Endothelial cell of umbilical vein (primary cell): Measurements from ENCODE around the gene F2. TPM values are rescaled to one million over a fixed set of nuclear protein-coding genes. Genes with fewer than 3 reads are reported as not detected.
"Not testable (repeated sequence)": the region's sequence is repeated elsewhere in the genome, so short reads cannot be mapped to it uniquely, and the experiment has no call there.

Source experiments
- BruUV-seq: library from RNA; stranded (reverse); fragments of 400-500 nt; replicated peaks from 2 replicates; lab custom pipeline; 2021; lab: Mats Ljungman, UMichigan
- CTCF ChIA-PET: fragments of 300-600, 350-600 bp; sonication (Branson Sonifier 250); formaldehyde crosslinking; loops from one replicate; lab custom pipeline; 2021; ENCODE audit warnings: antibody characterized with exemption, inconsistent platforms; lab: Charles Lee
- POLR2A ChIA-PET: fragments of 300-600, 350-600 bp; sonication (Branson Sonifier 250); formaldehyde crosslinking; loops from one replicate; lab custom pipeline; 2021; ENCODE audit warnings: antibody characterized with exemption, inconsistent platforms; lab: Charles Lee
- DNase-seq: peaks from one replicate; pipeline ENCODE4 v3.0.0-alpha.2; 2011; ENCODE audit warnings: low read depth, low spot score
- FAIRE-seq: peaks from 2 replicates; lab custom pipeline; 2011; peaks lifted over from hg19 to GRCh38; lab: Jason Lieb, UNC
- H2AFZ ChIP-seq: 2 replicates; pipeline ENCODE4 v1.6.0; 2012; ENCODE audit warnings: low read depth, low read length, control low read depth, inconsistent platforms
- H3K27ac ChIP-seq: 2 replicates; pipeline ENCODE4 v1.5.1; 2011; ENCODE audit warnings: low read depth, mild to moderate bottlenecking, control low read depth, low read length, moderate library complexity; ENCODE audit not compliant: insufficient read depth
- H3K27me3 ChIP-seq, 2 experiments: 2 replicates each; pipeline versions ENCODE4 v1.6.0 to v1.6.1; 2011; ENCODE audit warnings: low read length in 2 of 2, mixed read lengths in 1 of 2; ENCODE audit not compliant: control insufficient read depth in 2 of 2, insufficient read depth in 2 of 2
- H3K36me3 ChIP-seq, 2 experiments: 2 replicates in 1 of 2; 3 replicates in 1 of 2; pipeline ENCODE4 v1.5.1; 2011; ENCODE audit warnings: low read length in 2 of 2, mild to moderate bottlenecking in 1 of 2, moderate library complexity in 1 of 2; ENCODE audit not compliant: control insufficient read depth in 2 of 2, insufficient read depth in 2 of 2; ENCODE audit errors: extremely low read depth in 1 of 2
- H3K4me1 ChIP-seq: 3 replicates; pipeline ENCODE4 v1.5.1; 2011; ENCODE audit warnings: mild to moderate bottlenecking, low read length; ENCODE audit not compliant: control insufficient read depth, insufficient read depth; ENCODE audit errors: extremely low read depth
- H3K4me2 ChIP-seq: 2 replicates; pipeline ENCODE4 v1.6.1; 2011; ENCODE audit warnings: low read length, control low read depth, mixed read lengths; ENCODE audit not compliant: insufficient read depth
- H3K4me3 ChIP-seq, 3 experiments: fragments of 200-600 bp in 1 of 3; sonication (generic), shearing (Covaris generic) in 1 of 3; replicated peaks in 1 of 3; 2 replicates each; pipeline ENCODE4 v1.5.1; 2011 to 2016; ENCODE audit warnings: control low read depth in 3 of 3, low read length in 3 of 3, mild to moderate bottlenecking in 2 of 3, inconsistent platforms in 1 of 3, low read depth in 1 of 3, moderate library complexity in 1 of 3; ENCODE audit not compliant: insufficient read depth in 1 of 3
- H3K79me2 ChIP-seq: 2 replicates; pipeline ENCODE4 v1.6.0; 2012; ENCODE audit warnings: low read length, inconsistent platforms; ENCODE audit not compliant: control insufficient read depth, insufficient read depth
- H3K9ac ChIP-seq: replicated peaks from 2 replicates; pipeline ENCODE3; 2011; ENCODE audit warnings: low read length, control low read depth; ENCODE audit not compliant: insufficient read depth; ENCODE audit errors: extremely low read depth
- H3K9me1 ChIP-seq: replicated peaks from 3 replicates; pipeline ENCODE4 v1.6.0; 2011; ENCODE audit warnings: mild to moderate bottlenecking, low read length; ENCODE audit not compliant: control insufficient read depth, insufficient read depth; ENCODE audit errors: extremely low read depth
- H3K9me3 ChIP-seq: replicated peaks from 2 replicates; pipeline ENCODE4 v1.5.1; 2012; ENCODE audit warnings: low read length, inconsistent platforms; ENCODE audit not compliant: control insufficient read depth, insufficient read depth
- H4K20me1 ChIP-seq: replicated peaks from 2 replicates; pipeline ENCODE3; 2011; ENCODE audit warnings: mild to moderate bottlenecking, low read length; ENCODE audit not compliant: control insufficient read depth, insufficient read depth; ENCODE audit errors: extremely low read depth
- CTCF ChIP-seq, 2 donors: IDR thresholded peaks; 1 replicate in 1 of 2; 2 replicates in 1 of 2; pipeline ENCODE4 v1.5.1; 2011; ENCODE audit warnings: low read length in 2 of 2, mild to moderate bottlenecking in 2 of 2, moderate library complexity in 2 of 2, control low read depth in 1 of 2, inconsistent platforms in 1 of 2, low read depth in 1 of 2; ENCODE audit not compliant: insufficient read depth in 1 of 2; ENCODE audit errors: extremely low read depth in 1 of 2
- EZH2 ChIP-seq: IDR thresholded peaks from 2 replicates; pipeline ENCODE4 v1.6.1; 2012; ENCODE audit warnings: borderline replicate concordance, low read depth, mild to moderate bottlenecking, moderate library complexity, low read length, inconsistent platforms; ENCODE audit not compliant: severe bottlenecking
- GATA2 ChIP-seq: IDR thresholded peaks from 2 replicates; pipeline ENCODE4 v1.7.0; 2011; ENCODE audit warnings: low read depth, mild to moderate bottlenecking, moderate library complexity, mixed read lengths, low read length; ENCODE audit not compliant: insufficient read length, insufficient read depth
- JUN ChIP-seq: IDR thresholded peaks from 2 replicates; pipeline ENCODE4 v1.6.1; 2011; ENCODE audit warnings: borderline replicate concordance, low read depth; ENCODE audit not compliant: insufficient read length, insufficient read depth
- MAX ChIP-seq: IDR thresholded peaks from 2 replicates; pipeline ENCODE4 v1.6.1; 2011; ENCODE audit not compliant: insufficient read depth, insufficient read length
- MYC ChIP-seq: IDR thresholded peaks from one replicate; pipeline ENCODE4 v1.6.1; 2011; ENCODE audit warnings: mild to moderate bottlenecking, low read depth, low read length
- POLR2A ChIP-seq: IDR thresholded peaks from 2 replicates; pipeline ENCODE4 v1.6.1; 2012; ENCODE audit warnings: low read depth, mild to moderate bottlenecking, control low read depth, low read length
- POLR2AphosphoS5 ChIP-seq: IDR thresholded peaks from 2 replicates; pipeline ENCODE4 v1.6.1; 2012; ENCODE audit warnings: low read depth, mild to moderate bottlenecking, control low read depth, low read length, moderate library complexity; ENCODE audit not compliant: insufficient read depth
- dilution Hi-C: fragments of 300-500 bp; cut with MboI; formaldehyde crosslinking; loops from one replicate; pipeline ENCODE4 v1.15.0; 2019; ENCODE audit warnings: low sequenced_read_pairs; ENCODE audit not compliant: extremely low pct_ligation_motif_present
- intact Hi-C: fragments of 100-400 bp; cut with micrococcal nuclease; formaldehyde crosslinking; loops from one replicate; pipeline ENCODE4 v1.10.0; 2022
- polyA plus RNA-seq, 4 experiments: library from polyadenylated mRNA; depleted of rRNA in 3 of 4; stranded (reverse) in 3 of 4; unstranded in 1 of 4; fragments of >200 nt; gene quantifications; 2 replicates each; pipeline versions ENCODE4 v1.2.1 to v1.2.3, GENCODE V29; 2011 to 2012; ENCODE audit warnings: missing spikeins in 1 of 4
- total RNA-seq: library from RNA; stranded (reverse); gene quantifications from 2 replicates; pipeline ENCODE4 v1.2.3, GENCODE V29; 2021

F2 gene
- total and polyA plus RNA-seq, 2 donors (not counting 3 experiments of a cell fraction or from before 2014, with no cell fraction given), result 0.04 TPM; not detected in 1

GRCh38 chr11:46705070-46705688 is 13.8 kb upstream of the F2 start:
- no peaks in the 10 kb centered on the region for H3K27me3 ChIP-seq

GRCh38 chr11:46706886-46707285 is 12.1 kb upstream of the F2 start:
- FAIRE-seq (no peak), DNase-seq (no peak)
- ChIA-PET POLR2A (no interaction called here), CTCF (interaction anchor here (1.2 kb wide), 1 partner anchor 14 kb away, joined by 3 read pairs; no protein-coding TSS in a partner anchor)
- Histone ChIP-seq H4K20me1 (no peaks in the 10 kb centered on the region), H3K27me3 (no peaks in the 10 kb centered on the region), H3K4me2 (no peak overlapping the region), H3K9me3 (no peaks in the 10 kb centered on the region), H3K9ac (no peak overlapping the region), H3K79me2 (peaks cover 12% of the 10 kb centered on the region), H3K36me3 (peaks cover 7 to 36% of the 10 kb centered on the region in 2 experiments), H3K4me3 (no peak overlapping the region), H2AFZ (no peak overlapping the region), H3K27ac (no peak overlapping the region), H3K4me1 (peaks cover under 1% of the 10 kb centered on the region), H3K9me1 (no peaks in the 10 kb centered on the region)
- intact Hi-C loops (no loop called here), dilution Hi-C loops (no loop called here)
- TF ChIP-seq CTCF (IDR thresholded peaks at IDR 0.05; ENCODE audit: extremely low read depth in 1 of 2, insufficient read depth in 1 of 2, low read depth in 1 of 2, low read length in 2 of 2), result no peak
- BruUV-seq, result no TSS peak

More at GRCh38 chr11:46705070-46705688, 13.8 kb upstream of the F2 start:
- no peak overlapping the region for H3K9ac ChIP-seq
- no peak for FAIRE-seq
- H3K79me2 ChIP-seq, result peaks cover 22% of the 10 kb centered on the region
- H3K9me1 ChIP-seq, result no peaks in the 10 kb centered on the region
- DNase-seq, result no peak
- no peaks in the 10 kb centered on the region for H4K20me1 ChIP-seq
- no peak overlapping the region for H3K4me3 ChIP-seq
- POLR2A ChIA-PET, result no interaction called here
- no peaks in the 10 kb centered on the region for H3K9me3 ChIP-seq
- intact Hi-C loops, result no loop called here
- H3K4me1 ChIP-seq, result peaks cover 5% of the 10 kb centered on the region
- BruUV-seq, result no TSS peak
- H3K4me2 ChIP-seq, result no peak overlapping the region
- peaks cover 7 to 36% of the 10 kb centered on the region in 2 experiments for H3K36me3 ChIP-seq
- no peak overlapping the region for H3K27ac ChIP-seq
- dilution Hi-C loops, result no loop called here
- H2AFZ ChIP-seq, result no peak overlapping the region
- CTCF ChIA-PET, result no interaction called here
- TF ChIP-seq POLR2AphosphoS5, result no peak
- no peak for TF ChIP-seq GATA2
- no peak for TF ChIP-seq JUN
- TF ChIP-seq MAX, result no peak
- TF ChIP-seq MYC, result no peak
- no peak for TF ChIP-seq POLR2A
- TF ChIP-seq EZH2, result no peak

- H3K4me3 ChIP-seq, CTCF ChIA-PET, dilution Hi-C loops, H2AFZ ChIP-seq, DNase-seq, H3K9me3 ChIP-seq, H3K79me2 ChIP-seq, H3K4me2 ChIP-seq, H4K20me1 ChIP-seq, POLR2A ChIA-PET, BruUV-seq, H3K9ac ChIP-seq, FAIRE-seq, H3K4me1 ChIP-seq, H3K9me1 ChIP-seq, H3K27me3 ChIP-seq, H3K27ac ChIP-seq, intact Hi-C loops: not testable (repeated sequence)
- H3K36me3 ChIP-seq, result peaks cover 2 to 22% of the 10 kb centered on the region in 2 experiments
These were observed 9.7 kb upstream of the F2 start for GRCh38 chr11:46709351-46709750.
